NCI-H2171 treated with DMSO at 0.1 percent for 48 hours (cell line): ENCODE measurements around the gene MCFD2.

Source experiments
- DNase-seq: peaks from one replicate; lab custom pipeline; 2025; lab: John Stamatoyannopoulos, UW

The MCFD2 gene

DNA sequence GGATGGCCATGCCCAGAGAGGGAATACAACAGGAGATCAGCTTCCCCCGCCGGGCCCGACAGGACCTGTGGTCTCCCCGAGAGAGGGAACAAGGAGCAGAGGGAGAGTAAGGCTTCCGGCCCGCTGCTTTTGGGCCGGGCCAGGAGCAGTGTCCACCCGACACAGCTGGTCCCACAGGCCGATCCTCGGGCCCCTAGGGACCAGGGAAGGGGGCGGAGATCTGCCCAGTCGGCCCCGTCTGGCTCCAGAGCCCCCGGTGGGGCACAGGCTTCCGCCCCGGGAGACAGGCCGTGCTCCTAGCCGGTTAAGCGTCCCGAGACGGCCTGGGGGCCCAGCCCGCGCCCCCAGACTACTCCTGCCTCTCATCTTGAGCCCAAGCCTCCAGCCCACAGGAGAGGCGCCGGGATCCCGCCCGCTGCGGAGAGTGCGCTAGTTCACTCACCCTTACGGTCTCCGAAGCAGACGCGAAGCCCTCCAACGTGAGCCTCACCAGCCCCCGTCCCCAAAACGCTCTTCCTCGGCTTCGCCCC lies at the start of gene MCFD2:
TSS of gene MCFD2 (minus strand) at position 526 of the 530 bp plus-strand sequence. CDS start 6,635 bp downstream, outside the sequence.
- no peak for DNase-seq

GRCh38 chr2:46964835-46965560 lies 49.4 kb upstream of the MCFD2 start:
- no peak for DNase-seq

GRCh38 chr2:46963941-46964673 lies 48.5 kb upstream of the MCFD2 start:
- DNase-seq, result no peak

GRCh38 chr2:46963210-46963609 lies 47.6 kb upstream of the MCFD2 start:
- DNase-seq, result no peak

DNA sequence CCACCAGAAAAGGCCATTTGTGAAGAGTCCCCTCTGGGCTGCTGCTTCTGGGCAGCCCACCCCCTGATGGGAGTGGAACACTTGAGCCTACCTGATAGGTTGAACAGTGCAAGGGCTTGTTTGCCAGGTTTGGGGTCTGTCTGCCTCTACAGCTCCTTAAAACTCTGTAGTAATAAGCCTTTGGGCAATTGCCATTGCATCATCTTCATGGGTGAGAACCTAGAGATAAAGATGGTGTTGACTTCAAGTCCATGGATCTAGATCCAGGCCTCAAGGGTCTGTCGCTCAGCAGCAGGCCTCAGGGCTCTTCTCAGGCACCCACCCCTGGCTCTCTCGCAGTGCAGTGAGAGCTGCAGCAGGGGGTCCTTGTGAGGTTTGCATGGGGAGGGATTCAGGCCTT lies 47.1 kb upstream of the MCFD2 start:
- DNase-seq, result no peak

DNA sequence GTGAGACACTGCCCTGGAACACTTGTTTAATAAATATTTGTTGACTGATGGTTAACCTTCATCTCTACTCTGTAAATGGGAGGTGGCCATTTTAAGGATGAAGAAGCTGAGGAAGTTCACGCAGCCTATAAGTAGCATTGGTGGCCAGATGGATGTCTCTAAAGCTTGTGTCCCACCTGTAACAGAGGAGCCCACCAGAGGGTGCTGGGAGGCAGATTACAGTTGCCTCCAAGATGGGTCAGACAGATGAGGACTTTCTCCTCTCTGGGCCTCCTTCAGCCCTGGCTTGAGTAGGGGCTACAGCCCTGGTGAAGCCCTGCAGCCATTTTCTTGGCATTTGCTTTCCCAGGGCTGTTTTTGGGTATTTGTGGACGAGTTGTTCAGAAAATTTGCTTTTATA lies 45.0 kb upstream of the MCFD2 start:
- DNase-seq, result no peak

- DNase-seq, result no peak
Observed at GRCh38 chr2:46958431-46959017, 42.9 kb upstream of the MCFD2 start.

GRCh38 chr2:46956981-46957531 lies 41.5 kb upstream of the MCFD2 start:
- no peak for DNase-seq

DNA sequence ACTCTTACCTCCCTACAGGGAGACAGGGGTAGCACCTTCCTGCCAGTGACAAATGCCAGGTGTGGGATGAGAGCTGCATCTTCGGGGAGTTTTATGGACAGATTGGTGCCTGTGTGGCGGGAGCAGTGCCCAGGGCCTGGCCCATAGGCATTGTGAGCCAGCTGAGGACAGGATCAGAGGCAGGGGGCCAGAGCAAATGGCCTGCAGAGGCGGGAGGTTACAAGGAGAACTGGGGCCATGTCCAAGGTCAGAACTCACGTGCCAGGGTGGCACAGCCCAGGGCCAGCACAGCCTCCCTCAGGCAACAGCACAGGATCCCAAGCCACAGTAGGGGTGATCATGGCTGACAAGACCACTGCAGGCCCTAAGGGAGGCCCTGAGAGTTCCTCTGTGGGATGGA lies 40.2 kb upstream of the MCFD2 start:
- no peak for DNase-seq

GRCh38 chr2:46954951-46955571 lies 39.5 kb upstream of the MCFD2 start:
- no peak for DNase-seq

DNA sequence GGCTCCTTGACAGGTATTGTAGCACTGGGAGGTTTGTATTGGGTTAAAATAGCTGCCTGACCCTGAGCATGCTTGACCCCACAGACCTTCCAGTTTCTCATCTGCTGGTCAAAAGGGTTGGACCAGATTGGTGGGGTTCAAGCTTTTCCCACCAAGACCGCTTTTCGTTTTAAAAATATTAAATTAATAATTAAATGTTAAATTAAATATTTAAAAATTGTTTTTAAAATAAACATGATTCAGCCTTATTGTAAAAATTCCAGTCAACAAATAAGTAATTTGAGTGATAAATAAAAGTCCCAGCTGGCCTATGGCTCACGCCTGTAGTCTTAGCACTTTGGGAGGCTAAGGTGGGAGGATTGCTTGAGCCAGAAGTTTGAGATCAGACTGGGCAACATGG lies 36.6 kb upstream of the MCFD2 start:
- DNase-seq, result no peak

- DNase-seq, result no peak
Observed at GRCh38 chr2:46951290-46952064, 35.9 kb upstream of the MCFD2 start.

GRCh38 chr2:46950314-46950713 lies 34.7 kb upstream of the MCFD2 start:
- no peak for DNase-seq

- no peak for DNase-seq
Observed at GRCh38 chr2:46947841-46948240, 32.2 kb upstream of the MCFD2 start.

- no peak for DNase-seq
Observed at GRCh38 chr2:46945671-46946070, 30.1 kb upstream of the MCFD2 start.

DNA sequence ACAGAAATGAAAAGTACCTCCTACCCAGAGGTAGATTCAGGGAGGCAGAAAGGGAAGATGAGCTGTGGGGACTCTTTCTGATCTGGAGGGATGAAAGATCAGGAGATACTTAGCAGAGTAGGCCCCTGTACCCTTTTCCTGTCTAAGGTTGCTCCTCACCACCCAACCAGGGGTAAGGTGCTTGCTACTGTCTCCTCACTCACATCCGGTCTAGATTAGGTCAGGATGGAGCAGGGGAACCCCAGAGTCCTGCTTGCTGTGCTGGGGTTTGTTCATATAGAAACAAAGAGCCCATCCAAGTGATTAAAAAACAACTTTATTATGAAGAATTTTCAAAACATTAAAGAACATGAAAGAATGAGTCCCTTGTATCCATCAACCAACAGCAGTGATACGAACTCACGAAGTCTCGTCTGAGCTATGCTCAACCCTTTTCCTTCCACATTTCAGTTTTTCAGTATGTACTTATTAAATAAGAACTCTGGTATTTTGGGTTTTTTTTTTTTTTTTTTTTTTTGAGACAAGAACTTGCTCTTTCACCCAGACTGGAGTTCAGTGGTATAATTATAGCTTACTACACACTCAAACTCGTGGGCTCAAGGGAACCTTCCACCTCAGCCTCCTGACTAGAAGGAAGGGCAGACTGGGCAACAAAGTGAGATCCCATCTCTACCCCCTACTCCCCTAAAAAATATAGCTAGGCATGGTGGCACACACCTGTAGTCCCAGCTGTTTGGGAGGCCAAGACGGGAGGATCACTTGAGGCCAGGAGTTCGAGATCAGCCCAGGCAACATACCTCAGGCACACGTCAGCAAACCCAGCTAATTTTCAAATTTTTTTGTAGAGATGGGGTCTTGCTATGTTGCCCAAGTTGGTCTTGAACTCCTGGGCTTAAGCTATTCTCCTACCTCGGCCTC lies 28.5 kb upstream of the MCFD2 start:
- no peak for DNase-seq

GRCh38 chr2:46942891-46943626 lies 27.5 kb upstream of the MCFD2 start:
- no peak for DNase-seq

GRCh38 chr2:46942143-46942526 lies 26.5 kb upstream of the MCFD2 start:
- no peak for DNase-seq

DNA sequence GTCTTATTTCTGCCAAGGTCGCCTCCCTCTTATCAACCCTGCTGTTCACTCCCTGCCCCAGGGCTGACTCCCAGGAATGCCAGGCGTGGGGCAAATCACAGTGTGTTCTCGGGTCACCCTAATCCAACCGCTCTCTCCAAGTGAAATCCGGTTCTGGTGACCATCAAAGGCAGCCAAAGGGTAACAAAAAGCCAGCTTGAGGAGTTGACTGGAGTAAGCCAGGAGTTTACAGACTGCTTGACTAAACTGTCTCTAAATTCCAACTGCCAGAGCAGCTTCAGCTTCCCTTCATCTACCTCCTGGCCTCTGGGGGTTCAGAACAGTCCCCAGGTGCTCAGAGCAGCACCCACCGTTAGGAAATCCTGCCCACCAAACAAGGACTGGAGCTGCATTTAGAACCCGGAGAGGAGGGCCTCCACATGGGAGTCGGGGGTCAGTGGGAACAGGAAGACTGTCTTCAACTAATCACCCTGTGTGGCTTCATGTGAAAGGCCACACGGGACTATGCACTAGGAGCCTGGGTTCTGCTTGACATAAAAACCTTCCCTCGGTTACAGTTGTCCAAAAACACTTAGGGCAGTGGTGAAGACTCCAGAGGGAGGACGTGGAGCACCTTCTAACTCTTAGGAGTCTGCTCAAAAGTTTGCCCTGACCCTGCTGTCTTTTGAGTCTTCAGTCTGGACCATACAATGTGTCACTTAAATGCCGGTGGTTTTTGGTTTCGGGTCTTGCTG lies 24.2 kb upstream of the MCFD2 start:
- no peak for DNase-seq
